SK-N-SH treated with all-trans-retinoic acid at 6 μM for 48 hours (cell line): Measurements from ENCODE around the gene KLHL35.

Experiments used
- ARNTL ChIP-seq: fragments of 450-650 bp; formaldehyde crosslinking; IDR thresholded peaks from 2 replicates; pipeline ENCODE4 v1.5.0; 2020; ENCODE audit warnings: low read depth, mild to moderate bottlenecking, moderate library complexity, borderline replicate concordance
- BACH2 ChIP-seq: fragments of 250-450 bp; sonication (Bioruptor Pico); IDR thresholded peaks from 2 replicates; pipeline ENCODE4 v1.9.0; 2021; ENCODE audit warnings: mild to moderate bottlenecking, borderline replicate concordance
- CREB5 ChIP-seq: fragments of 250-450 bp; sonication (Bioruptor Pico); IDR thresholded peaks from 2 replicates; pipeline ENCODE4 v1.5.1; 2020; ENCODE audit warnings: low read depth, mild to moderate bottlenecking, moderate library complexity
- CSDC2 ChIP-seq: fragments of 250-450 bp; sonication (Bioruptor Pico); IDR thresholded peaks from 2 replicates; pipeline ENCODE4 v1.5.0; 2020; ENCODE audit warnings: mild to moderate bottlenecking, moderate library complexity
- CSRNP3 ChIP-seq: fragments of 250-450 bp; sonication (Bioruptor Pico); IDR thresholded peaks from 2 replicates; pipeline ENCODE4 v1.5.1; 2021; ENCODE audit warnings: mild to moderate bottlenecking, moderate library complexity
- ISL1 ChIP-seq: fragments of 250-450 bp; sonication (Bioruptor Pico); IDR thresholded peaks from 2 replicates; pipeline ENCODE4 v2.1.2; 2022; ENCODE audit warnings: mild to moderate bottlenecking, moderate library complexity
- OSR1 ChIP-seq: fragments of 250-450 bp; sonication (Bioruptor Pico); IDR thresholded peaks from 2 replicates; pipeline ENCODE4 v1.8.0; 2022; ENCODE audit warnings: moderate library complexity, mild to moderate bottlenecking, inconsistent platforms
- PATZ1 ChIP-seq: fragments of 250-450 bp; sonication (Bioruptor Pico); IDR thresholded peaks from 2 replicates; pipeline ENCODE4 v1.8.0; 2020; ENCODE audit warnings: mild to moderate bottlenecking, moderate library complexity, borderline replicate concordance
- TOX ChIP-seq: fragments of 250-450 bp; sonication (Bioruptor Pico); IDR thresholded peaks from 2 replicates; pipeline ENCODE4 v1.8.0; 2021; ENCODE audit warnings: mild to moderate bottlenecking, moderate library complexity, borderline replicate concordance
- ZFP3 ChIP-seq: fragments of 250-450 bp; sonication (Bioruptor Pico); IDR thresholded peaks from 2 replicates; pipeline ENCODE4 v1.5.0; 2020; ENCODE audit warnings: mild to moderate bottlenecking, moderate library complexity
- ZFP30 ChIP-seq: fragments of 450-650 bp; formaldehyde crosslinking; IDR thresholded peaks from 2 replicates; pipeline ENCODE4 v1.5.0; 2022; ENCODE audit warnings: mild to moderate bottlenecking, moderate library complexity
- ZNF565 ChIP-seq: fragments of 450-650 bp; formaldehyde crosslinking; conservative IDR thresholded peaks from 2 replicates; pipeline ENCODE4 v1.5.0; 2020; ENCODE audit warnings: low read depth, mild to moderate bottlenecking, moderate library complexity
- ZNF8 ChIP-seq: fragments of 450-650 bp; formaldehyde crosslinking; IDR thresholded peaks from 2 replicates; pipeline ENCODE4 v1.5.0; 2020; ENCODE audit warnings: mild to moderate bottlenecking, moderate library complexity

GRCh38 chr11:75440960-75441803, 8.2 kb upstream of the KLHL35 start:
- TF ChIP-seq ZFP3 (CRISPR knock-in tag) (no peak), BACH2 (no peak), CREB5 (CRISPR knock-in tag) (no peak), ZNF8 (CRISPR knock-in tag) (no peak), ZFP30 (CRISPR knock-in tag) (no peak), ISL1 (CRISPR knock-in tag) (no peak), ZNF565 (CRISPR knock-in tag) (no peak), CSRNP3 (CRISPR knock-in tag) (no peak), OSR1 (CRISPR knock-in tag) (no peak), PATZ1 (no peak), ARNTL (CRISPR knock-in tag) (no peak), TOX (CRISPR knock-in tag) (no peak), CSDC2 (CRISPR knock-in tag) (no peak)
